Esophagus mucosa (tissue), 1 donor: ENCODE results near the gene FOXF2. TPM values are rescaled to one million over a fixed set of nuclear protein-coding genes. Genes with fewer than 3 reads are reported as not detected.

ENCODE experiments used
- ATAC-seq: fragments of 200-7000 bp; cut with Tn5 transposase; one replicate; pipeline ENCODE4 v1.9.1; 2020
- total RNA-seq: library from RNA; stranded (reverse); gene quantifications from one replicate; pipeline ENCODE4 v1.2.4, GENCODE V29; 2023
- donor health status: DM: yes; HTN: yes; CAD: no.

Gene FOXF2
- total RNA-seq, 1 donor from 2014 or later, result 0.64 TPM

GRCh38 chr6:1409774-1410465, 20.5 kb downstream of the FOXF2 start:
- ATAC-seq, result no peak

- no peak for ATAC-seq
Observed at GRCh38 chr6:1412901-1413300, 23.5 kb downstream of the FOXF2 start.

GRCh38 chr6:1415416-1416063, 26.2 kb downstream of the FOXF2 start:
- ATAC-seq, result no peak

GRCh38 chr6:1416191-1416760, 26.9 kb downstream of the FOXF2 start:
- no peak for ATAC-seq

- no peak for ATAC-seq
Observed at GRCh38 chr6:1416820-1417219, 27.4 kb downstream of the FOXF2 start.

- no peak for ATAC-seq
Observed at GRCh38 chr6:1417718-1418117, 28.3 kb downstream of the FOXF2 start.

- no peak for ATAC-seq
Observed at GRCh38 chr6:1418471-1419191, 29.3 kb downstream of the FOXF2 start.

GRCh38 chr6:1420382-1420781, 31.0 kb downstream of the FOXF2 start:
- no peak for ATAC-seq

- no peak for ATAC-seq
Observed at GRCh38 chr6:1422290-1422689, 32.9 kb downstream of the FOXF2 start.

- ATAC-seq, result no peak
Observed at GRCh38 chr6:1423578-1423977, 34.2 kb downstream of the FOXF2 start.

- ATAC-seq, result peak; percentile 82
Observed at GRCh38 chr6:1424306-1424927, 35.0 kb downstream of the FOXF2 start.

- ATAC-seq, result no peak
Observed at GRCh38 chr6:1426416-1426815, 37.0 kb downstream of the FOXF2 start.

- no peak for ATAC-seq
Observed at GRCh38 chr6:1435806-1436205, 46.4 kb downstream of the FOXF2 start.

GRCh38 chr6:1436334-1437306, 47.2 kb downstream of the FOXF2 start:
- peak; percentile 85 for ATAC-seq

GRCh38 chr6:1437553-1438406, 48.4 kb downstream of the FOXF2 start:
- no peak for ATAC-seq

- ATAC-seq, result no peak
Observed at GRCh38 chr6:1438471-1438881, 49.1 kb downstream of the FOXF2 start.

GRCh38 chr6:1439349-1439748, 50.0 kb downstream of the FOXF2 start:
- ATAC-seq, result no peak

GRCh38 chr6:1442929-1443328, 53.6 kb downstream of the FOXF2 start:
- ATAC-seq, result no peak
